Superior temporal gyrus (tissue), 1 donor: ENCODE data around the gene SLC31A1.
"Not testable (repeated sequence)": the region's sequence is repeated elsewhere in the genome, so short reads cannot be mapped to it uniquely, and the experiment has no call there.

ENCODE experiments used
- DNase-seq: peaks from one replicate; pipeline ENCODE4 v3.0.0-alpha.2; 2016; ENCODE audit errors: extremely low spot score

Gene SLC31A1

GRCh38 chr9:113261917-113262671 is 40.8 kb downstream of the SLC31A1 start:
- DNase-seq, result no peak

- DNase-seq, result no peak
Observed at GRCh38 chr9:113266174-113266573, 44.8 kb downstream of the SLC31A1 start.

DNA sequence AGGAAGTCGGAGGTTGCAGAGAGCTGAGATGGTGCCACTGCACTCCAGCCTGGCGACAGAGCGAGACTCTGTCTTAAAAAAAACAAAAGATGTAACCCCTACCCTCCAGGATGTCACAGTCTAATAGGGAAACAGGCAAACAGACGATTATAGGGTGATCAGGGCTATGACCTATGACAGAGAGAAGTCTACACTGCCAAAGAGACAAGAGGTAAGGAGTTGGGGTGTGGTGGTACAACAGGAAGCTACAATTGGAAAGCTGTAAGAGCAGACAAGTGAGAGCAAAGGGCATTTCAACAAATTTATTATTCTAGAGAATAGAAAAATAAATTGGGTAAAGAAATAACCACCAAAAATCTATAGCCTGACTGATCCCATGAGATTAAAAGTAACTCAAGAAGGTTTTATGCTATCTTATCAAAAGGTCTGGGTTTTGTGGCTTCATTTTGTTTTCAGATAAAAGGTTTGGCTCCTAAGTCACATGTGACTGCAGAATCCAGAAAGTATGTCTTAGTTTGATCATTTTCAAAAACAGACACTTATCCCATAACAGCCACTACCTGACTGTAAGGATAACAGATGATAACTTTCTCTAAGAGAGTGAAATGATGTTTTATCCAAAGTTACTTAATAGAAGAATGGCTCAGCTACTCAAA is 46.7 kb downstream of the SLC31A1 start:
- no peak for DNase-seq

GRCh38 chr9:113269355-113269754 is 48.0 kb downstream of the SLC31A1 start:
- DNase-seq, result no peak

DNA sequence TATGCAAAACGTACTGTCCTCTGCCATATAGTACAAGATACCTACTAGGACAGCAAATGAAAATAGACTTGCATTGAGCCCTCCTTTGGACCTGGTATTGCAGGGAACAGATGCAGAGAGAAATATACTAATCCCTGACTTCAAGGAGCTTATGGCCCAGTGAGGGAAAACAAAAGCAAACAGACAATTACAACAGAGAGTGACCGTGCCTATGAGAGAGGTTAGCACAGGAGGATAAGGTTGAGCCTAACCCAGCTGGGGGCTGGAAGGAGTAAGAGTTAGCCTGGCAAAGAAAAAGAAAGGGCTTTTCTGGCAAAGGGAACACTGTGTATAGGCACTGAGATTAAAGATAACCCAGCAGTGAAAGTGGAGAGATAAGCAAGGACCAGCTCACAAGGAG is 48.5 kb downstream of the SLC31A1 start:
- no peak for DNase-seq

DNA sequence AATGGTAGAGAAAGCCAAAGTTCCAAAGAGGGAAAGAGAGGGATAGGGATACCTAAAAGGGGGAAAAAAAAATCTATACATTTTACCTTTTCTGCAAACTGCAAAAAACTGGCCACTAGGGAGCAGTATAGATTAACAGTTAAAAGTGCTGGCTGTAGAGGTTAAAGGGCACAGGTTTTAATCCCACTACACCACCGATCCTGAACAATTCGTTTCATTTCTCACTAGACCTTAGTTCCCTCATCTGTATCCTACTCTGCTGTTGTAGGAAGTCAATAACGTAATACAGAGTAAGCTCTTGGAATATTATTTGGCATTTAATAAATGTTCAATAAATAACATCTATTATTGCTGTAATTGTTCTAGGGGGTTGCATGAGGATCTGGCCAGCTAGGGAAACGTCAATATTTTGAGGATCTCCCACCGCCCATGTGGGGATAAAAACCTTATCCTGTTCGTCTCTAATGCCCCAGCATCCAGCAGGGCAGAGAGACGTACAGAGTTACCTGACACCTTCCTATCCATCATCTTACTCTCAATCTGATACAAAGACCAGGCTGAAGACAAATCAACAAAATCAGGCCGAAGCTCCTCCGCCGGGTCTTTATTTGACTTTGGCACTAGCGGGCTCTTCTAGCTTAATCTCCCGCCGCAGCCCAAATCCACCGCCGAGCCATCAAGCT is 53.3 kb downstream of the SLC31A1 start:
- peak; percentile 89 for DNase-seq

DNA sequence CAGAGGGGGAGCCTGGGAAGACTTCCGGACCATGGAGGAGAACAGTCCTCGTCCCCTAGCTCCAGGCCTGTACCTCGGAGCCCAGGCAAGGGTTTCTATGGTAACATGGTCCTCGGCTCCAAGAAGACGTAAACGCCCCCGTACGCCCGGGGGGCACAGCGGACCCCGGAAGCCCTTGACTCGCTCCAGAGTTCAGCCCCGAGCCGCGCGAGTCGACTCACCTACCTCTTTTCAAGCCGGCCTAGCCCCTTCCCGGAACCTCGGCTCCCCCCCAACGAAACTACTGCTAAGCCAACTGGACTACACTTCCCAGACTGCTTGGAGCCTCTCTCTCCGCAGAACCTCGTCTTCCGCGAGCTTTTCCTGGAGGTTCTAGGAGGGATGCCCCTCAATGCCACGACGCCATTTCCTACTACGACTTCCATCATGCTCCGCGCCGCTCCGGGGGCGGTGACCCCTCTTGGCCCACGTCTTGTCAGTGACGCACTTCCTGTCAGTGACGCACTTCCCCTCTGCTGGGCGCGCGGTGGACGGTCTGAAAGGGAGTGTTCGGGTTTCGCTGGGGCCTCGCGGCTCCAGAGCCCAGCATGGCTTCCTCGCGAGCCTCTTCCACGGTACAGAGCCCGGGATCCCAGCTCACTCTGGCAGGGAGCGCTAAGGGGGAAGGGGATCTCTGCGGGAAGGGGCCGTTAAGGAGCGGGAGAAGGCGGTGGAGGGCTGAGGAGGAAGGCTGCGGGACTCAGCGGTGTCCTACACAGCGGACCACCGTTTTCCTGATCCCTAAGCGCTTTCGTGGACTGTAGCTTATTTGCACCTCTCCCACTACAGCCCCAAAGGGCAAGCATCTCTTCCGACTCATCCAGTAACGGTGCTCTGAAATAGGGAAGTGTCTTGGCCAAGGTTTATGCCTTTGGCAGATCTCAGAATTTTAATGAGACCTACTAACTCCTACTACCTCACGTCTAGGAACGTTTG is 54.1 kb downstream of the SLC31A1 start, which contains the start of the genes CDC26 and PRPF4:
CDC26 (minus strand) TSS at position 416 of the 975 bp plus-strand sequence. CDS start 3,065 bp downstream, outside the sequence.
PRPF4 (plus strand) TSS at position 502 of the 975 bp plus-strand sequence; CDS start at position 588, 86 bp downstream.
- DNase-seq, result peak; percentile 99

DNA sequence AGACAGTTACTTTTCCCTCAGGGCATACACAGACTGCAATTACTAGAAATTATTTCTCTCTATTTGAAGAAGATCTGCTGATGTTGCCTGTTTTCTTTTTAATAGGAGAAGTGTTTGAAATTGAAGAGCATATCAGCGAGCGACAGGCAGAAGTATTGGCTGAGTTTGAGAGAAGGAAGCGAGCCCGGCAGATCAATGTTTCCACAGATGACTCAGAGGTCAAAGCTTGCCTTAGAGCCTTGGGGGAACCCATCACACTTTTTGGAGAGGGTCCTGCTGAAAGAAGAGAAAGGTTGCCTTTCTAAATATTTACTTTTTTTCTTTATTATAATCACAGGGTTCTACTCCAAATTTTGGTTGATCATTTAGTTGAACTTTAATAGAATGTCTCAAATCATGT is 57.5 kb downstream of the SLC31A1 start:
- DNase-seq, result no peak

DNA sequence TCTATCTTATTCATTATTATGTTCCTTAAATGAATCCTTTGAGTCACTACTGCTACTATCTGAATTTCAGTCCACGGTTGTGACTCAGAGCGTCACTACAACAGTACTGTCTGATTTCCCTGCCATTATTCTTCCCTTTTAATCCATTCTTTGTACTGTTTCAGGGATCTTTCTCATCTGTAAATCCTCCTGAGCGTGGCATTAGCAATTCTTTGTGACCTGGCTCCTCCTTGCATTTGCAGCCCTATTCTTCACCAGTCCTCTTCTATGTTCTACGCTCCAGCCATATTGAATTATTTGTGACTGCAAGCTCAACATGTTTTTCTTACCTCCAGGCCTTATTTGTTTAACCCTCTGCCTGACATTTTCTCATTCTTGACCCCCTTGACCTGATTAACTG is 60.0 kb downstream of the SLC31A1 start:
- DNase-seq, result no peak

- DNase-seq, result no peak
Observed at GRCh38 chr9:113289091-113289490, 67.7 kb downstream of the SLC31A1 start.

- no peak for DNase-seq
Observed at GRCh38 chr9:113290052-113290607, 68.8 kb downstream of the SLC31A1 start.

GRCh38 chr9:113293285-113293878 is 72.0 kb downstream of the SLC31A1 start:
- DNase-seq, result no peak

DNA sequence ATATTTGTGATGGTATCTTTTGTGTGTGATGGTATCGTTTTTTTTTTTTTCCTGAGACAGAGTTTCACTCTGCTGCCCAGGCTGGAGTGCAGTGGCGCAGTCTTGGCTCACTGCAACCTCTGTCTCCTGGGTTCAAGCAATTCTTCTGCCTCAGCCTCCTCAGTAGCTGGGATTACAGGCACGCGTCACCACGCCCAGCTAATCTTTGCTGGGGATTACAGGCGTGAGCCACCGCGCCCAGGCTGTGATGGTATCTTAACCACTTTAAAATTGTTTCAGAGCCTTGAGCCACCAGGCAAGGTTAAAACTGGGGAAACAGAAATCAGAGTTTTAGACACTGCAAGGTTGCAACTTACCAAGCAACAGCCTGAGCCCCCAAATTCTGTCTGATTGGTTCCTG is 74.9 kb downstream of the SLC31A1 start:
- DNase-seq, result not testable (repeated sequence)

DNA sequence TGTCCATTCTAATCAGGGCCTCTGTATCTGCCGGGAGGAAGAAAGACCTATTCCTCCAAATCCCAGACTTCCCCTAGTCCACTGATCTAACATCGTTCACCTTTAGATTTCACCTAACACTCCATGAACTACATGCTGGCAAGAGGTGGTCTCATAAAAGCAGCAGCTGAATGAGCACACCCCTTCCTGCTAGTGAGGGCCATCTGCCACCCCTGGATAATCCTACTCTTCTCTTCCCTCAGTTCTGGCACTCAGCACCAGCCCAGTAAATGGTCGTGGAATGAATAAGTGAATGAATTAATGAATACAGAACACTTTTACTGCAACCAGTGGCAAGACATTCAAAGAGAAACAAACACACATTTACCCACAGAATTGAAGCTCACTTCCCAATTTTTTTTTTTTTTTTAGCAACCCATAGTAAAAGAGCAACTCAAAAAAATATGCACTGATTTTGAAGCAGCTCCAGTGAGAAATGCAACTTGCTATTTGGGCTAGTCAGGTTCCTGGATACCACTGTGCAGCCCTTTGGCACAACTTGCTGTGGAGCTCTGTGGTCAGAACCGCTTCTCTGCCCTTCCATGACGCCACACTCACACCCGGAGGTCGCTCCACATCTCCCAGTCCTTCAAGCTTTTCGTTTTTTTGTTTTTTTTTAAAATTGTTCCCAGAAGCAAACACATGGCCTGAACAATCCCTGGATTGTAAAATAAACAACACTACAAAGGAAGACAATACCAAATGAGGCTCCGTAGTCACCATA is 75.6 kb downstream of the SLC31A1 start:
- DNase-seq, result no peak

- no peak for DNase-seq
Observed at GRCh38 chr9:113298311-113298710, 77.0 kb downstream of the SLC31A1 start.

- DNase-seq, result no peak
Observed at GRCh38 chr9:113298924-113299770, 77.8 kb downstream of the SLC31A1 start.

DNA sequence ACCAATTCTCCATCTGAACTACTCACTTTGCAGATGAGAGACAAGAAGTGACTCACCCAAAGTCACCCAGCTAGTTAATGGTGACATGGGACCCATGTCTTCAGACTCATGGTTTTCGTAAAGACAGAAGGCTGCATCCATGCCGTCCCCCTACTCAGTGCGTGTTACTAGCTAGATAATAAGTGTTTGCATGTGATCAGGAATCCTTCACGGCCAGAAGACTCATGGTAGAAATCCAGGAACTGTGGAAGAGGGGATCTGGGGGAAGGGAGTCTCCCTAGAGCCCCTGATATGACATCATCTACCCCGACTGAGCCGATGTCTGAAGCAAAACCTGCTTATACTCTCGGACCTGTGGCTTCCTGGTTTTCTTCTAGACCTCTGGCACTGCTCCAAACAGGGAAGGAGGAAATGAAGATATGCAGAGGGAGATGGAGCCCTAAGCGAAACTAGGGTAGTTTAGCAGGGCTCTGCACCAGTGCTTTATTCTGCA is 78.5 kb downstream of the SLC31A1 start:
- DNase-seq, result no peak

DNA sequence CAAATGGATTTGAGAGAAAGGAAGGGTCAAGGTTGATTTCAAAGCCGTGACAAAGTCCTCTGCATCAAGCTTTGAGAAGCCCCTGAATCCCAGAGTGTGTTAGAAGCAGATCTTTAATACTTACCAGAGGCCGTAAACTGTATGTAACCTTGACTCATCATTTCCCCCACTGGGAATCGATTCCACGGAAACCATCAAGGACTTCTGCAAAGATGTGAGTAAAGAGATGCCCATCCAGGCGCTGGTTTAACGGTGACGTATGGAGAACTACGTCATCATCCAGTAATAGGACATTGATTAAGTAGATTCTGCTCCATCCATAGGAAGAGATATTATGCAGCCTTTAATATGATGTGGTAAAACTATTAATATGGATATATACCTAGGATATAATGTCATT is 80.2 kb downstream of the SLC31A1 start:
- no peak for DNase-seq
